ENCODE data around the gene ST3GAL2.
A peak's percentile ranks its signal among the peaks of the same experiment; 100 is the strongest.

GRCh38 chr16:70428178-70428998 is 10.5 kb downstream of the ST3GAL2 start:
- TF ChIP-seq GATA2 (IDR thresholded peaks at IDR 0.05; ENCODE audit: low read depth, low read length): peak; percentile 57
- TF ChIP-seq GATA3 (IDR thresholded peaks at IDR 0.05; ENCODE audit: low read depth, low read length): no peak
